Progenitor cell of endocrine pancreas (in vitro differentiated cells): Measurements from ENCODE around the gene PRDM11. TPM values are rescaled to one million over a fixed set of nuclear protein-coding genes. Genes with fewer than 3 reads are reported as not detected.

Experiments used
- DNase-seq: peaks from one replicate; pipeline ENCODE4 v3.0.0; 2021; ENCODE audit warnings: low spot score; ENCODE audit not compliant: unreplicated experiment
- H3K27ac Mint-ChIP-seq: 2 replicates; pipeline ENCODE4 v1.8.0; 2021; ENCODE audit warnings: mild to moderate bottlenecking, moderate library complexity, mixed read lengths
- H3K27me3 Mint-ChIP-seq: 2 replicates; pipeline ENCODE4 v1.8.0; 2021; ENCODE audit warnings: mixed read lengths
- H3K36me3 Mint-ChIP-seq: 2 replicates; pipeline ENCODE4 v1.8.0; 2022; ENCODE audit warnings: mixed read lengths; ENCODE audit not compliant: insufficient read depth
- H3K4me1 Mint-ChIP-seq: 2 replicates; pipeline ENCODE4 v1.8.0; 2021; ENCODE audit warnings: low read depth, mixed read lengths
- H3K4me3 Mint-ChIP-seq: 2 replicates; pipeline ENCODE4 v1.8.0; 2021; ENCODE audit warnings: low read depth, mild to moderate bottlenecking, moderate library complexity, mixed read lengths
- H3K9me3 Mint-ChIP-seq: 2 replicates; pipeline ENCODE4 v1.8.0; 2021; ENCODE audit warnings: low read depth, mixed read lengths
- total RNA-seq: library from RNA; stranded (reverse); gene quantifications from 2 replicates; pipeline ENCODE4 v1.2.1, GENCODE V29; 2021
- TF ChIP-seq, protein P1 (sequence below): fragments of 200-600 bp; sonication (generic); IDR thresholded peaks from one replicate; pipeline ENCODE4 v1.5.0; 2021; ENCODE audit warnings: antibody characterized with exemption, mild to moderate bottlenecking; ENCODE audit not compliant: unreplicated experiment

Gene PRDM11
- total RNA-seq, 1 donor from 2014 or later = 27.1 TPM

DNA sequence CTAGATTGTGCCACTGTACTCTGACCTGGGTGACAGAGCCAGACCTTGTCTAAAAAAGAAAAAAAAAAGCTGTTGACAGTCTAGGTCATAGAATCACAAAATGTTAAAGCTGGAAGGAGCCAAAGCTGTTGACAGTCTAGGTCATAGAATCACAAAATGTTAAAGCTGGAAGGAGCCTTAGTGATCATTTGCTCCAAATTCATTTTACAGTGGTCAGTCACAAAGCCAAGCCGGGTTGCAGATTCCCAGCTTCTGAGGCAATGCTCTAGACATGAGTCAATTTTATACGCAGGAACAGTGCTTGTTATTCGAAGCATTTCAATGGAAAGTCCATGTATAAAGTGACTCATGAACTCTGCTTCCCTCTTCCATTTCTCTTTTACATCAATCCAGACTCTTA lies 92.3 kb downstream of the PRDM11 start:
- no peak overlapping the region for H3K4me3 Mint-ChIP-seq

DNA sequence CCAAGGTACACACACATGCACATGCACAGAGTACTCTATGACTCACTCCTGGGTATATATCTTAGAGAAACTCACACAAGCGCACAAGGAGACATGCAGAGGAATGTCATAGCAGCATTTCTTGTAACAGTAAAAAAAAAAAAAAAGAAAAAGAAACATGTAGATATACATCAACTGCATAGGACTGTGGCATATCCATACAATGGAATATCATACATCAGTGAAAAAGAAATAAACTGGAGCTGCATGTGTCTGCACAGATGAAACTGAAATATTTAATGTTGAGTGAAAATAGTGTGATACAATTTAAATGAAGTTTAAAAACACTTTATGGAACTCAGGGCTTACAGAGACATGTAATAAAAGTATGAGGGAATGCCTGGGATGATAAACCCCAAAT lies 93.3 kb downstream of the PRDM11 start:
- Mint-ChIP-seq H3K36me3 (no peaks in the 10 kb centered on the region), H3K27me3 (peaks cover 25% of the 10 kb centered on the region), H3K4me1 (no peaks in the 10 kb centered on the region), H3K27ac (no peak overlapping the region), H3K9me3 (no peaks in the 10 kb centered on the region), H3K4me3 (no peak overlapping the region)
- no peak for DNase-seq
- TF ChIP-seq, protein P1, sequence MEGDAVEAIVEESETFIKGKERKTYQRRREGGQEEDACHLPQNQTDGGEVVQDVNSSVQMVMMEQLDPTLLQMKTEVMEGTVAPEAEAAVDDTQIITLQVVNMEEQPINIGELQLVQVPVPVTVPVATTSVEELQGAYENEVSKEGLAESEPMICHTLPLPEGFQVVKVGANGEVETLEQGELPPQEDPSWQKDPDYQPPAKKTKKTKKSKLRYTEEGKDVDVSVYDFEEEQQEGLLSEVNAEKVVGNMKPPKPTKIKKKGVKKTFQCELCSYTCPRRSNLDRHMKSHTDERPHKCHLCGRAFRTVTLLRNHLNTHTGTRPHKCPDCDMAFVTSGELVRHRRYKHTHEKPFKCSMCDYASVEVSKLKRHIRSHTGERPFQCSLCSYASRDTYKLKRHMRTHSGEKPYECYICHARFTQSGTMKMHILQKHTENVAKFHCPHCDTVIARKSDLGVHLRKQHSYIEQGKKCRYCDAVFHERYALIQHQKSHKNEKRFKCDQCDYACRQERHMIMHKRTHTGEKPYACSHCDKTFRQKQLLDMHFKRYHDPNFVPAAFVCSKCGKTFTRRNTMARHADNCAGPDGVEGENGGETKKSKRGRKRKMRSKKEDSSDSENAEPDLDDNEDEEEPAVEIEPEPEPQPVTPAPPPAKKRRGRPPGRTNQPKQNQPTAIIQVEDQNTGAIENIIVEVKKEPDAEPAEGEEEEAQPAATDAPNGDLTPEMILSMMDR = no peak

More for the DNA sequence above, 92.3 kb downstream of the PRDM11 start:
- Mint-ChIP-seq H3K4me1 (no peaks in the 10 kb centered on the region), H3K36me3 (no peaks in the 10 kb centered on the region), H3K9me3 (no peaks in the 10 kb centered on the region), H3K27ac (no peak overlapping the region), H3K27me3 (peaks cover 25% of the 10 kb centered on the region)
- no peak for DNase-seq
- TF ChIP-seq, protein P1 = no peak

DNA sequence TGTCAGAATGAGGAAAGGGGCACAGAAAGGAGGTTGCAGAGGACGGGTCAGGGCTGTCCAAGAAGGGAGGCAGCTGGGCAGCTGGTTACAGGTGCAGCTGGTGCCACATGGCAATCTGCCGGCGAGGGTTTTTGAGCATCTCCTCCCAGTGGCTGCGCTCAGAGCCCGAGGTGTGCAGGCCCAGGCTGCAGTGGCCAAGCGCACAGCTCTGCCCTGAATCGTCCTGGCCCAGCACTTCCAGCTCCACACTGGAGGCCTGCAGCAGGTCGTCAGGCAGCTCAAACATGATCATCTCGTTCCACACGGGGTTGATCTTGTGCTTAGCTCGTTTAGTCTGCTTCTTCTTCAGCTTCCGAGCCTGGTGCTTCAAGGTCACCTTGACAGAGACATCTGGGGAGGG lies 97.5 kb downstream of the PRDM11 start:
- no peak overlapping the region for H3K4me3 Mint-ChIP-seq
- peaks cover 2% of the 10 kb centered on the region for H3K4me1 Mint-ChIP-seq
- no peaks in the 10 kb centered on the region for H3K27me3 Mint-ChIP-seq
- peaks cover 3% of the 10 kb centered on the region for H3K36me3 Mint-ChIP-seq
- DNase-seq = no peak
- no peak overlapping the region for H3K27ac Mint-ChIP-seq
- TF ChIP-seq, protein P1 = no peak
- H3K9me3 Mint-ChIP-seq = no peaks in the 10 kb centered on the region

- Mint-ChIP-seq H3K4me1 (peaks cover 2% of the 10 kb centered on the region), H3K36me3 (peaks cover 8% of the 10 kb centered on the region), H3K4me3 (no peak overlapping the region), H3K9me3 (no peaks in the 10 kb centered on the region), H3K27me3 (no peaks in the 10 kb centered on the region), H3K27ac (no peak overlapping the region)
- no peak for DNase-seq
- TF ChIP-seq, protein P1 = no peak
These were observed 99.0 kb downstream of the PRDM11 start for GRCh38 chr11:45245218-45246045.

DNA sequence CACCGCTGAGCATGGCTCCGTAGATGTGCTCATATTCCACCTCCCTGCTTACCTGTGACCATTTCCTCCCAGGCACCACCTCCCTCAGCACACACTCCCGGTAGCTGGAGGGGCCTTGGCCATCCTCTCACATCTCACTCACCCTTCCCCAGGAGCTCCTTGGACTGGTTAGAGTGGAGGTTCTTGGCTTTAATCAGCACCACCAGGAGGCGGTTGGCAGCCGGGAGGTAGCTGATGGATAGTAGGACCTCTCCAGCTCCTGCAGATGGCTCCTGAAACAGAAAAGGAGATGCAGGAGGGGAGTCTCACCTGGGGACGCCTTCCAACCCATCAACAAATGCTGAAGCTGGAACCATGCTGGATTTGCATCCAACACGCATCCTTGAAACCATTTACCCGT lies 99.8 kb downstream of the PRDM11 start:
- H3K27ac Mint-ChIP-seq = no peak overlapping the region
- peaks cover 2% of the 10 kb centered on the region for H3K4me1 Mint-ChIP-seq
- TF ChIP-seq, protein P1 = no peak
- DNase-seq = no peak
- peaks cover 8% of the 10 kb centered on the region for H3K36me3 Mint-ChIP-seq
- no peaks in the 10 kb centered on the region for H3K9me3 Mint-ChIP-seq
- no peaks in the 10 kb centered on the region for H3K27me3 Mint-ChIP-seq
- no peak overlapping the region for H3K4me3 Mint-ChIP-seq
